HCT116 (cell line): ENCODE measurements around the gene DNAJC1. TPM values are rescaled to one million over a fixed set of nuclear protein-coding genes. Genes with fewer than 3 reads are reported as not detected.

Experiments
- ATAC-seq: fragments of 200-7000 bp; cut with Tn5 transposase; 2 replicates; pipeline ENCODE4 v1.9.1; 2020; ENCODE audit warnings: mild to moderate bottlenecking, moderate library complexity
- BruUV-seq: library from RNA; stranded (reverse); fragments of 400-500 nt; replicated peaks from 2 replicates; lab custom pipeline; 2021; lab: Mats Ljungman, UMichigan
- CTCF ChIA-PET: fragments of 300-600 bp; sonication (Branson Sonifier 250); formaldehyde crosslinking; loops from one replicate; lab custom pipeline; 2021; ENCODE audit warnings: antibody characterized with exemption; lab: Charles Lee
- POLR2A ChIA-PET: fragments of 300-600, 350-600 bp; sonication (Branson Sonifier 250); formaldehyde crosslinking; loops from one replicate; lab custom pipeline; 2021; ENCODE audit warnings: antibody characterized with exemption; lab: Charles Lee
- RAD21 ChIA-PET, 2 experiments: fragments of 300-600 bp; sonication (Branson Sonifier 250); formaldehyde crosslinking; loops; one replicate each; lab custom pipeline; 2023; ENCODE audit warnings: low total read pairs in 2 of 2; ENCODE audit not compliant: uncharacterized antibody in 2 of 2, unreplicated experiment in 2 of 2, low non-redundant PET in 1 of 2; lab: Charles Lee
- DNase-seq: peaks from one replicate; pipeline ENCODE4 v3.0.0-alpha.2; 2010; ENCODE audit warnings: low read depth, low spot score
- H2AFZ ChIP-seq: fragments of 200-600 bp; shearing (Covaris generic), sonication (generic); 2 replicates; pipeline ENCODE4 v1.6.1; 2017; ENCODE audit warnings: low read depth, mixed run types, mixed read lengths, antibody characterized with exemption, low read length; ENCODE audit not compliant: poor library complexity, severe bottlenecking
- H3K27ac ChIP-seq: 2 replicates; pipeline ENCODE4 v1.5.1; 2012; ENCODE audit warnings: low read depth, low read length
- H3K27me3 ChIP-seq: fragments of 200-600 bp; sonication (generic); 2 replicates; pipeline ENCODE4 v1.6.1; 2016; ENCODE audit warnings: mixed run types, low read length, mixed read lengths; ENCODE audit not compliant: insufficient read depth
- H3K36me3 ChIP-seq, 2 experiments: fragments of 200-500 bp in 1 of 2; fragments of 200-600 bp in 1 of 2; sonication (Bioruptor generic) in 1 of 2; sonication (generic) in 1 of 2; 2 replicates each; pipeline versions ENCODE4 v1.5.1 to v1.6.1; 2014 to 2016; ENCODE audit warnings: low read length in 2 of 2, inconsistent platforms in 1 of 2, mixed read lengths in 1 of 2, mixed run types in 1 of 2; ENCODE audit not compliant: insufficient read depth in 2 of 2, control insufficient read depth in 1 of 2
- H3K4me1 ChIP-seq, 2 experiments: fragments of 200-600 bp in 1 of 2; sonication (generic) in 1 of 2; 2 replicates each; pipeline versions ENCODE4 v1.5.1 to v1.6.1; 2012 to 2017; ENCODE audit warnings: low read length in 2 of 2, inconsistent platforms in 1 of 2, mild to moderate bottlenecking in 1 of 2, mixed read lengths in 1 of 2, mixed run types in 1 of 2, moderate library complexity in 1 of 2; ENCODE audit not compliant: insufficient read depth in 2 of 2, control insufficient read depth in 1 of 2
- H3K4me2 ChIP-seq: fragments of 200-600 bp; sonication (generic); 2 replicates; pipeline ENCODE4 v1.6.1; 2017; ENCODE audit warnings: mixed run types, low read length, mixed read lengths
- H3K4me3 ChIP-seq, 2 experiments: fragments of 200-600 bp in 1 of 2; sonication (generic) in 1 of 2; replicated peaks in 1 of 2; 2 replicates each; pipeline ENCODE4 v1.5.1; 2011 to 2016; ENCODE audit warnings: low read length in 2 of 2, control low read depth in 1 of 2, low read depth in 1 of 2, mild to moderate bottlenecking in 1 of 2, mixed read lengths in 1 of 2, mixed run types in 1 of 2
- H3K79me2 ChIP-seq: fragments of 200-600 bp; sonication (generic); 2 replicates; pipeline ENCODE4 v1.6.1; 2017; ENCODE audit warnings: mild to moderate bottlenecking, mixed run types, low read length, moderate library complexity, mixed read lengths; ENCODE audit not compliant: insufficient read depth
- H3K9ac ChIP-seq: fragments of 200-600 bp; sonication (generic); 2 replicates; pipeline ENCODE4 v1.6.1; 2016; ENCODE audit warnings: low read length, mixed read lengths
- H3K9me2 ChIP-seq: fragments of 200-600 bp; sonication (generic), shearing (Covaris generic); 2 replicates; pipeline ENCODE4 v1.6.1; 2017; ENCODE audit warnings: mixed run types, mild to moderate bottlenecking, moderate library complexity; ENCODE audit not compliant: insufficient read depth
- H3K9me3 ChIP-seq, 2 experiments: fragments of 200-500 bp in 1 of 2; fragments of 200-600 bp in 1 of 2; sonication (Bioruptor generic) in 1 of 2; sonication (generic) in 1 of 2; 2 replicates each; pipeline ENCODE4 v1.6.1; 2014 to 2017; ENCODE audit warnings: low read length in 2 of 2, mixed read lengths in 2 of 2, inconsistent platforms in 1 of 2, low read depth in 1 of 2, mild to moderate bottlenecking in 1 of 2, mixed run types in 1 of 2, moderate library complexity in 1 of 2; ENCODE audit not compliant: control insufficient read depth in 1 of 2, insufficient read depth in 1 of 2
- H4K20me1 ChIP-seq: fragments of 200-600 bp; sonication (generic), shearing (Covaris generic); 2 replicates; pipeline ENCODE4 v1.6.1; 2017; ENCODE audit warnings: mixed run types, mild to moderate bottlenecking, moderate library complexity; ENCODE audit not compliant: insufficient read depth
- ATF3 ChIP-seq: IDR thresholded peaks from 2 replicates; pipeline ENCODE4 v1.6.1; 2012
- CBX3 ChIP-seq: IDR thresholded peaks from 2 replicates; pipeline ENCODE4 v1.6.1; 2012; ENCODE audit warnings: low read depth
- CEBPB ChIP-seq: IDR thresholded peaks from 2 replicates; pipeline ENCODE4 v1.6.1; 2012; ENCODE audit warnings: low read depth
- EGR1 ChIP-seq: IDR thresholded peaks from 2 replicates; pipeline ENCODE4 v1.6.1; 2012; ENCODE audit warnings: low read depth
- EZH2phosphoT487 ChIP-seq: fragments of 200-600 bp; IDR thresholded peaks from 2 replicates; pipeline ENCODE4 v1.6.1; 2018; ENCODE audit warnings: antibody characterized with exemption, borderline replicate concordance
- JUND ChIP-seq: IDR thresholded peaks from 2 replicates; pipeline ENCODE4 v1.6.1; 2012
- RAD21 ChIP-seq: IDR thresholded peaks from 2 replicates; pipeline ENCODE4 v1.6.1; 2012; ENCODE audit warnings: low read depth, mild to moderate bottlenecking
- SIN3A ChIP-seq: IDR thresholded peaks from 2 replicates; pipeline ENCODE4 v1.6.1; 2012; ENCODE audit warnings: low read depth
- SP1 ChIP-seq: IDR thresholded peaks from 2 replicates; pipeline ENCODE4 v1.6.1; 2012; ENCODE audit warnings: low read depth
- SRF ChIP-seq: IDR thresholded peaks from 2 replicates; pipeline ENCODE4 v1.6.1; 2012; ENCODE audit warnings: low read depth
- TCF7L2 ChIP-seq: IDR thresholded peaks from 2 replicates; pipeline ENCODE4 v1.7.0; 2011; ENCODE audit warnings: borderline replicate concordance, inconsistent platforms; ENCODE audit not compliant: insufficient read depth, insufficient read length; ENCODE audit errors: extremely low read depth
- ZBTB33 ChIP-seq: IDR thresholded peaks from 2 replicates; pipeline ENCODE4 v1.6.1; 2011; ENCODE audit warnings: mild to moderate bottlenecking, low read length, moderate library complexity; ENCODE audit not compliant: insufficient replicate concordance; ENCODE audit errors: extremely low read depth
- ZFX ChIP-seq: fragments of 450-650 bp; IDR thresholded peaks from 2 replicates; pipeline ENCODE4 v1.6.1; 2017
- ZNF274 ChIP-seq: fragments of 200-500 bp; sonication (Bioruptor generic); IDR thresholded peaks from 2 replicates; pipeline ENCODE4 v1.6.1; 2014; ENCODE audit warnings: mild to moderate bottlenecking, low read depth, low read length, inconsistent platforms
- intact Hi-C: fragments of 100-400 bp; cut with micrococcal nuclease; formaldehyde crosslinking; loops from 2 replicates; pipeline ENCODE4 v1.10.0; 2022
- total RNA-seq: library from RNA; stranded (reverse); gene quantifications from one replicate; pipeline ENCODE4 v1.2.1, GENCODE V29; 2021; ENCODE audit not compliant: unreplicated experiment
- TF ChIP-seq, protein P1 (sequence below): IDR thresholded peaks from 2 replicates; pipeline ENCODE4 v1.6.1; 2012
- TF ChIP-seq, protein P2 (sequence below), 3 experiments: fragments of 200-600 bp in 1 of 3; sonication (generic) in 1 of 3; IDR thresholded peaks in 2 of 3; conservative IDR thresholded peaks in 1 of 3; 2 replicates each; pipeline ENCODE4 v1.5.1; 2012 to 2017; ENCODE audit warnings: low read depth in 2 of 3, low read length in 2 of 3, antibody characterized with exemption in 1 of 3, borderline replicate concordance in 1 of 3, control low read depth in 1 of 3, mild to moderate bottlenecking in 1 of 3, mixed read lengths in 1 of 3, mixed run types in 1 of 3, moderate library complexity in 1 of 3; ENCODE audit not compliant: insufficient read depth in 1 of 3

DNAJC1 gene
- total RNA-seq, 1 experiment from 2014 or later, result 17.9 TPM

- no TSS peak for BruUV-seq
- no peak overlapping the region for H2AFZ ChIP-seq
- DNase-seq (no peak), ATAC-seq (no peak)
- CTCF ChIA-PET, result no interaction called here
- H4K20me1 ChIP-seq, result no peaks in the 10 kb centered on the region
- H3K27me3 ChIP-seq, result no peaks in the 10 kb centered on the region
- H3K4me3 ChIP-seq, result no peak overlapping the region
- H3K9me2 ChIP-seq, result no peaks in the 10 kb centered on the region
- no peaks in the 10 kb centered on the region for H3K36me3 ChIP-seq
- TF ChIP-seq ZBTB33, result no peak
- no peak for TF ChIP-seq EGR1
- no peak for TF ChIP-seq ATF3
- no peak for TF ChIP-seq ZNF274
- no peak for TF ChIP-seq JUND
- TF ChIP-seq CEBPB, result no peak
- TF ChIP-seq, protein P1, sequence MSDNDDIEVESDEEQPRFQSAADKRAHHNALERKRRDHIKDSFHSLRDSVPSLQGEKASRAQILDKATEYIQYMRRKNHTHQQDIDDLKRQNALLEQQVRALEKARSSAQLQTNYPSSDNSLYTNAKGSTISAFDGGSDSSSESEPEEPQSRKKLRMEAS, result no peak
- no peak for TF ChIP-seq RAD21
- TF ChIP-seq ZFX, result no peak
- TF ChIP-seq, protein P2, sequence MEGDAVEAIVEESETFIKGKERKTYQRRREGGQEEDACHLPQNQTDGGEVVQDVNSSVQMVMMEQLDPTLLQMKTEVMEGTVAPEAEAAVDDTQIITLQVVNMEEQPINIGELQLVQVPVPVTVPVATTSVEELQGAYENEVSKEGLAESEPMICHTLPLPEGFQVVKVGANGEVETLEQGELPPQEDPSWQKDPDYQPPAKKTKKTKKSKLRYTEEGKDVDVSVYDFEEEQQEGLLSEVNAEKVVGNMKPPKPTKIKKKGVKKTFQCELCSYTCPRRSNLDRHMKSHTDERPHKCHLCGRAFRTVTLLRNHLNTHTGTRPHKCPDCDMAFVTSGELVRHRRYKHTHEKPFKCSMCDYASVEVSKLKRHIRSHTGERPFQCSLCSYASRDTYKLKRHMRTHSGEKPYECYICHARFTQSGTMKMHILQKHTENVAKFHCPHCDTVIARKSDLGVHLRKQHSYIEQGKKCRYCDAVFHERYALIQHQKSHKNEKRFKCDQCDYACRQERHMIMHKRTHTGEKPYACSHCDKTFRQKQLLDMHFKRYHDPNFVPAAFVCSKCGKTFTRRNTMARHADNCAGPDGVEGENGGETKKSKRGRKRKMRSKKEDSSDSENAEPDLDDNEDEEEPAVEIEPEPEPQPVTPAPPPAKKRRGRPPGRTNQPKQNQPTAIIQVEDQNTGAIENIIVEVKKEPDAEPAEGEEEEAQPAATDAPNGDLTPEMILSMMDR (IDR thresholded peaks at IDR 0.05 in 2 of 3, conservative IDR thresholded peaks at IDR 0.05 in 1 of 3; ENCODE audit: borderline replicate concordance in 1 of 3, insufficient read depth in 1 of 3, low read depth in 2 of 3, low read length in 2 of 3), result no peak
- no peak for TF ChIP-seq SRF
- TF ChIP-seq TCF7L2, result no peak
- TF ChIP-seq SIN3A, result no peak
- TF ChIP-seq SP1, result no peak
- TF ChIP-seq EZH2phosphoT487, result no peak
- TF ChIP-seq CBX3, result no peak
- H3K9me3 ChIP-seq, result no peaks in the 10 kb centered on the region
- peaks cover 0 to 7% of the 10 kb centered on the region in 2 experiments; a peak in 2 of 4 replicates for H3K4me1 ChIP-seq
- no peak overlapping the region for H3K9ac ChIP-seq
- H3K27ac ChIP-seq, result no peak overlapping the region
- POLR2A ChIA-PET, result no interaction called here
- intact Hi-C loops, result no loop called here
- RAD21 ChIA-PET, result no interaction called here
- no peak overlapping the region for H3K4me2 ChIP-seq
- H3K79me2 ChIP-seq, result no peaks in the 10 kb centered on the region
These were observed 196.3 kb downstream of the DNAJC1 start for GRCh38 chr10:21807180-21807579.
